ENCODE results near the gene PDCD1LG2.

The PDCD1LG2 gene

GRCh38 chr9:5515261-5515650 lies 4.9 kb downstream of the PDCD1LG2 start:
- no peak overlapping the region for H3K4me3 ChIP-seq (ENCODE audit: low read depth, low read length)
- DNase-seq (ENCODE audit: low read depth): no peak
- TF ChIP-seq CTCF (IDR thresholded peaks at IDR 0.05; ENCODE audit: control insufficient read depth, extremely low read depth, insufficient read depth): no peak

- DNase-seq (ENCODE audit: low read depth): no peak
- no peak overlapping the region for H3K4me3 ChIP-seq (ENCODE audit: low read depth, low read length)
- TF ChIP-seq CTCF (IDR thresholded peaks at IDR 0.05; ENCODE audit: control insufficient read depth, extremely low read depth, insufficient read depth): no peak
Measured at GRCh38 chr9:5516453-5517220, 6.3 kb downstream of the PDCD1LG2 start.

GRCh38 chr9:5518171-5518936 lies 8.0 kb downstream of the PDCD1LG2 start:
- DNase-seq (ENCODE audit: low read depth): no peak

GRCh38 chr9:5518937-5519319 lies 8.6 kb downstream of the PDCD1LG2 start:
- no peak overlapping the region for H3K4me3 ChIP-seq (ENCODE audit: low read depth, low read length)
- no peak for TF ChIP-seq CTCF (IDR thresholded peaks at IDR 0.05; ENCODE audit: control insufficient read depth, extremely low read depth, insufficient read depth)
- DNase-seq (ENCODE audit: low read depth): no peak

More at GRCh38 chr9:5518171-5518936, 8.0 kb downstream of the PDCD1LG2 start:
- no peak for TF ChIP-seq CTCF (IDR thresholded peaks at IDR 0.05; ENCODE audit: control insufficient read depth, extremely low read depth, insufficient read depth)
- no peak overlapping the region for H3K4me3 ChIP-seq (ENCODE audit: low read depth, low read length)

GRCh38 chr9:5524090-5524489 lies 13.8 kb downstream of the PDCD1LG2 start:
- no peak overlapping the region for H3K4me3 ChIP-seq (ENCODE audit: low read depth, low read length)
- DNase-seq (ENCODE audit: low read depth): no peak
- TF ChIP-seq CTCF (IDR thresholded peaks at IDR 0.05; ENCODE audit: control insufficient read depth, extremely low read depth, insufficient read depth): no peak

- H3K4me3 ChIP-seq (ENCODE audit: low read depth, low read length): no peak overlapping the region
- no peak for DNase-seq (ENCODE audit: low read depth)
Measured at GRCh38 chr9:5529683-5530221, 19.4 kb downstream of the PDCD1LG2 start.

More at GRCh38 chr9:5529683-5530221, 19.4 kb downstream of the PDCD1LG2 start:
- TF ChIP-seq CTCF (IDR thresholded peaks at IDR 0.05; ENCODE audit: control insufficient read depth, extremely low read depth, insufficient read depth): no peak

All from LNCaP clone FGC (cell line).